Thyroid gland (tissue), 4 donors: ENCODE results near the gene WNT5A. TPM values are rescaled to one million over a fixed set of nuclear protein-coding genes. Genes with fewer than 3 reads are reported as not detected.

Source experiments
- DNase-seq, 2 donors: peaks; one replicate each; pipeline ENCODE4 v3.0.0-alpha.2; 2019
- H3K27ac ChIP-seq, 3 donors: fragments of 200-600 bp; sonication (generic); 1 replicate in 2 of 3; 2 replicates in 1 of 3; pipeline ENCODE4 v1.5.1; 2016 to 2019; ENCODE audit warnings: mild to moderate bottlenecking in 1 of 3, moderate library complexity in 1 of 3
- H3K27me3 ChIP-seq: fragments of 200-600 bp; sonication (generic); one replicate; pipeline ENCODE4 v1.5.1; 2019
- H3K36me3 ChIP-seq, 2 donors: fragments of 200-600 bp; sonication (generic); one replicate each; pipeline ENCODE4 v1.5.1; 2016 to 2019
- H3K4me1 ChIP-seq, 2 donors: fragments of 200-600 bp; sonication (generic); one replicate each; pipeline ENCODE4 v1.5.1; 2017 to 2019
- H3K4me3 ChIP-seq, 3 donors: fragments of 200-600 bp; sonication (generic); replicated peaks in 1 of 3; 1 replicate in 2 of 3; 2 replicates in 1 of 3; pipeline ENCODE4 v1.5.1; 2016; ENCODE audit warnings: mild to moderate bottlenecking in 1 of 3
- H3K9me3 ChIP-seq: fragments of 200-600 bp; sonication (generic); one replicate; pipeline ENCODE4 v1.5.1; 2017
- POLR2A ChIP-seq, 2 donors: fragments of 450-650 bp; IDR thresholded peaks; one replicate each; pipeline ENCODE4 v1.6.1; 2017; ENCODE audit warnings: antibody characterized with exemption in 2 of 2, mild to moderate bottlenecking in 2 of 2, moderate library complexity in 1 of 2
- WGBS, 2 donors: methylation state at CpG; one replicate each; pipeline ENCODE4 v1.1.5; 2017; 5-methylcytosine and 5-hydroxymethylcytosine counted together
- intact Hi-C: fragments of 100-400 bp; cut with DNase I; formaldehyde crosslinking; loops from one replicate; pipeline ENCODE4 v1.15.1; 2023
- total RNA-seq, 4 donors: library from RNA; depleted of rRNA; stranded (reverse); fragments of >200 nt; gene quantifications; one replicate each; pipeline ENCODE4 v1.2.3, GENCODE V29; 2016
- TF ChIP-seq, protein P1 (sequence below), 6 experiments: fragments of 200-600 bp in 3 of 6; fragments of 450-650 bp in 3 of 6; sonication (generic) in 3 of 6; IDR thresholded peaks; one replicate each; pipeline ENCODE4 v1.5.1; 2016 to 2019; ENCODE audit warnings: antibody characterized with exemption in 6 of 6, mild to moderate bottlenecking in 2 of 6, inconsistent platforms in 1 of 6, moderate library complexity in 1 of 6

WNT5A gene
- total RNA-seq = 10 to 100 TPM in 3 of 4 donors, 1 to 10 TPM in 1; 4.2 to 15.6 (median 10.4) TPM

DNA sequence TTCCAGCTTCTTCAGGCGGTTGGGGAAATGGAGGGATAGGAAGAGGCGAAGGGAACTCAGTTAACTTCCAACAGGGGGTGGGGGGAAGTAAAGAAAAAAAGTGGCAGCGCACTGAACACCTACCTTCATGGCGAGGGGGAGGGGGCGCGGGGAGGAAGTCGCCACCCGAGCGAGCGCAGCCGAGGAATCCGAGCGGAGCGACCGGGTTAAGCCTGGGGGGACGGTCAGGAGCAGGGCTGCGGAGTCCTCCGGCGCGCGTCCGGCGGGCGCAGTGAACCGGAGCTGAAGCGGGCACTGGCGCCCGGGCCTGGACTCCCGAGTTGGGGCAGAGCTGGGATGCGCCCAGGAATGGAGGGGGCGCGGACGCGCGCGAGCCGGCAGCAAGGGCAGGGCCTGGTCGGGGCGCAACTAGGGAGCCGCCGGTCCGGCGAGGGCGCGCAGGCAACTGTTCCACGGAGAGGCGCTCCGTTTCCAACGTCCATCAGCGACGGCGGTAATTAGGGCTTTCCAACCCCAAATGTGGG, at the start of gene WNT5A:
Gene WNT5A (minus strand): TSS at position 450 of the 524 bp plus-strand sequence. CDS start 321 bp downstream, at position 129.
- Histone ChIP-seq H3K9me3 (no peaks in the 10 kb centered on the region), H3K27ac (peak within 1 kb of the TSS; percentile 61 to 78 (median 74)), H3K4me3 (peak within 1 kb of the TSS; percentile 27 to 90 (median 72)), H3K27me3 (no peaks in the 10 kb centered on the region), H3K36me3 (no peaks in the 10 kb centered on the region), H3K4me1 (peaks cover 22 to 28% of the 10 kb centered on the region in 2 donors)
- peak; percentile 68 to 69 for DNase-seq
- intact Hi-C loops = loop anchor here (10.0 kb wide), 1 partner anchor 258 kb away; no protein-coding TSS in a partner anchor
- WGBS, 2 donors = 1% methylated on average over 31 to 39 of the region's 52 CpGs
- TF ChIP-seq POLR2A (IDR thresholded peaks at IDR 0.05) = peak in 1 of 2 donors; percentile 44
- TF ChIP-seq, protein P1, sequence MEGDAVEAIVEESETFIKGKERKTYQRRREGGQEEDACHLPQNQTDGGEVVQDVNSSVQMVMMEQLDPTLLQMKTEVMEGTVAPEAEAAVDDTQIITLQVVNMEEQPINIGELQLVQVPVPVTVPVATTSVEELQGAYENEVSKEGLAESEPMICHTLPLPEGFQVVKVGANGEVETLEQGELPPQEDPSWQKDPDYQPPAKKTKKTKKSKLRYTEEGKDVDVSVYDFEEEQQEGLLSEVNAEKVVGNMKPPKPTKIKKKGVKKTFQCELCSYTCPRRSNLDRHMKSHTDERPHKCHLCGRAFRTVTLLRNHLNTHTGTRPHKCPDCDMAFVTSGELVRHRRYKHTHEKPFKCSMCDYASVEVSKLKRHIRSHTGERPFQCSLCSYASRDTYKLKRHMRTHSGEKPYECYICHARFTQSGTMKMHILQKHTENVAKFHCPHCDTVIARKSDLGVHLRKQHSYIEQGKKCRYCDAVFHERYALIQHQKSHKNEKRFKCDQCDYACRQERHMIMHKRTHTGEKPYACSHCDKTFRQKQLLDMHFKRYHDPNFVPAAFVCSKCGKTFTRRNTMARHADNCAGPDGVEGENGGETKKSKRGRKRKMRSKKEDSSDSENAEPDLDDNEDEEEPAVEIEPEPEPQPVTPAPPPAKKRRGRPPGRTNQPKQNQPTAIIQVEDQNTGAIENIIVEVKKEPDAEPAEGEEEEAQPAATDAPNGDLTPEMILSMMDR (IDR thresholded peaks at IDR 0.05) = no peak

DNA sequence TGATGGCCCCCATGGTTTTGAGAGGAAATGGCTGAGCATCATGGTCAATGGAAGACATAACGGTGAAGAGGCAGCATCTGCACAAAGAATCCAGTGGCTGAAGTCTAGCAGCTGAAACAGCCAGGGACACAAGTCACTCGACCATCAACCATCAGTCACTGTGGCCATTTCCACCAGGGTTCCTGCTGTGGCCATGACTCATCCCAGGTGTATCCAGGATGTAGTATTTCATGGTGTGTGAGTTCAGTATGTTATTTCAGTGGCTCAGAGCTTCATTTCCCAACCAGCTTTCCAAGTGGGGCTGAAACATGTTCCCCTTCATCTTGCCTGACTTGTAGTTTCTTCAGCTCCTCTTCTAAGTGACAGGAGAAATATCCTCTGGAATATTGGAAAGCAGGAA, 47.8 kb upstream of the WNT5A start:
- no peaks in the 10 kb centered on the region for H3K9me3 ChIP-seq
- WGBS, 2 donors = 77 to 90% methylated on average over 2 of the region's 2 CpGs
- intact Hi-C loops = no loop called here

DNA sequence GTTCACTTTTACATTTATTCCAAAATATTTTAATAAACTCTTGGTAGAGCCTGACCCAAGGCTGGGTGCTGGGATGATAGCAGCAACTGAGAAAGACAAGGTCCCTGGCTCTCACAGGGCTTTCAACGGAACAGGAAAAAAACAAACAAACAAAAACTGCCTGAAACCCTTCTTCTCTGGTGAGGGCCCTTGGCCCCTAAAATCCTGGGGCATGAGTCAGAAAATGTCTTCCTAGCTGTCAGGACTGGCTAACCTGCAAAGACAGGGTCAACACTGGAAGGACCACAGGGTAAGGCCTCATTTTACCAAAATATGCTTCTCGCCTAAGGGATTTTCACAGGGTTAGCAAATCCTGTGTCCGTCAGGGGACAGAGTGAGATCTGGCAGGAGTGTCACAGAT, 45.7 kb upstream of the WNT5A start:
- Histone ChIP-seq H3K27me3 (no peaks in the 10 kb centered on the region), H3K9me3 (no peaks in the 10 kb centered on the region), H3K4me1 (peaks cover 0 to 4% of the 10 kb centered on the region in 2 donors), H3K27ac (no peak overlapping the region), H3K36me3 (no peaks in the 10 kb centered on the region), H3K4me3 (no peak overlapping the region)
- WGBS, 2 donors = 95 to 96% methylated on average over 3 of the region's 3 CpGs
- TF ChIP-seq POLR2A (IDR thresholded peaks at IDR 0.05) = no peak
- TF ChIP-seq, protein P1 (IDR thresholded peaks at IDR 0.05) = no peak
- intact Hi-C loops = no loop called here
- no peak for DNase-seq

More for the DNA sequence above, 47.8 kb upstream of the WNT5A start:
- TF ChIP-seq POLR2A (IDR thresholded peaks at IDR 0.05) = no peak
- TF ChIP-seq, protein P1 (IDR thresholded peaks at IDR 0.05) = no peak
- no peak overlapping the region for H3K4me3 ChIP-seq
- H3K27ac ChIP-seq = no peak overlapping the region
- H3K27me3 ChIP-seq = no peaks in the 10 kb centered on the region
- peaks cover 0 to 4% of the 10 kb centered on the region in 2 donors for H3K4me1 ChIP-seq
- peak; percentile 7 to 17 for DNase-seq
- no peaks in the 10 kb centered on the region for H3K36me3 ChIP-seq

DNA sequence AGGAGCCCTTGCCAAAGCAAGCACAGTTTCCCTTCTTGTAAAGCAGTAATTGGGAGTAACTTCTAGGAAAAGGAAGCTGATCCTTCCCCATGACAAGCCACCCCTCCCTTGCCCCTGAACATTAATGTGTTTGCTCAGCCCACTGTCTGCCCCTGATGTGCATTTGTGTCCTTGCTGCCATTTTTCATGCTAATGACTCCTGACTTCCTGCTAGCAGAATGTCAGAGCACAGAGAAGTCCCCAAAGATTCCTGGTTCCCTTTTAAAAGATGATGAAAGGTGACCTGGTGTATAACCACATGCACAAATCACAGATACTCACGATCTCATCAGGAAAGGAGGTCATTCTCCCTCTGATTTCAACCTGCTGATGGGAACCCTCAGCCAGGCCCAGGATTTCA, 44.2 kb upstream of the WNT5A start:
- no peaks in the 10 kb centered on the region for H3K27me3 ChIP-seq
- TF ChIP-seq, protein P1 (IDR thresholded peaks at IDR 0.05) = no peak
- no peak for TF ChIP-seq POLR2A (IDR thresholded peaks at IDR 0.05)
- H3K9me3 ChIP-seq = no peaks in the 10 kb centered on the region
- no peak overlapping the region for H3K27ac ChIP-seq
- intact Hi-C loops = no loop called here
- H3K36me3 ChIP-seq = no peaks in the 10 kb centered on the region
- peaks cover 0 to 4% of the 10 kb centered on the region in 2 donors for H3K4me1 ChIP-seq
- no peak for DNase-seq
- H3K4me3 ChIP-seq = no peak overlapping the region
- 53 to 82% methylated on average over 1 of the region's 1 CpG for WGBS, 2 donors

DNA sequence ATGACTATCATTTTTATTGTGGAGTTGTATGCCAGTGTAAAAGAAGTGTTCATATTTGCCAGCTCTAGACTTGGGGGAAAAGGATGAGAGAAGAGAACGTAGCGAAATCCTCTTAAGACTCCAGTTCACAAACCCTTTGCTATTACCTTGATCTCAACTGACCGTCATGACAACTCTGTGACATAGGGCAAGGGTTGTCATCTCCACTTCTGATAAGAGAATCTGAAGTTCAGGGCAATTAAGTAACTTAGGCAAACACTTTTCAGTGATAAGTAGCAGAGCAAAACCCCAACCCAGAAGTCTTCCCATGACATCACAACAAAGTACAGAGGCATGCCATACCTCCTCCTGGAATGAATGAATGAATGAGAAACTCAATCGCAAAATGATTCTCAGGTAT, 40.3 kb upstream of the WNT5A start:
- Histone ChIP-seq H3K4me3 (no peak overlapping the region), H3K27me3 (no peaks in the 10 kb centered on the region), H3K36me3 (no peaks in the 10 kb centered on the region), H3K9me3 (no peaks in the 10 kb centered on the region), H3K4me1 (peaks cover 25 to 27% of the 10 kb centered on the region in 2 donors), H3K27ac (no peak overlapping the region)
- DNase-seq = no peak
- 93 to 98% methylated on average over 4 of the region's 4 CpGs for WGBS, 2 donors
- intact Hi-C loops = no loop called here
- TF ChIP-seq, protein P1 (IDR thresholded peaks at IDR 0.05) = no peak
- TF ChIP-seq POLR2A (IDR thresholded peaks at IDR 0.05) = no peak
